Gastroesophageal sphincter (tissue), 4 donors: ENCODE measurements around the gene BANP. TPM values are rescaled to one million over a fixed set of nuclear protein-coding genes. Genes with fewer than 3 reads are reported as not detected.

Source experiments
- ATAC-seq: fragments of 150-250 bp; one replicate; pipeline ENCODE4 v1.9.1; 2016; ENCODE audit warnings: mild to moderate bottlenecking, moderate library complexity
- H3K27ac ChIP-seq, 4 donors: fragments of 200-600 bp; sonication (generic) in 3 of 4; 1 replicate in 3 of 4; 2 replicates in 1 of 4; pipeline ENCODE4 v1.5.1; 2016 to 2019
- H3K27me3 ChIP-seq: fragments of 200-600 bp; sonication (generic); one replicate; pipeline ENCODE4 v1.5.1; 2019
- H3K36me3 ChIP-seq, 2 donors: fragments of 200-600 bp; sonication (generic); one replicate each; pipeline ENCODE4 v1.5.1; 2019; ENCODE audit warnings: control low read depth in 1 of 2
- H3K4me1 ChIP-seq, 3 donors: fragments of 200-600 bp; sonication (generic); 1 replicate in 2 of 3; 2 replicates in 1 of 3; pipeline ENCODE4 v1.5.1; 2016 to 2019; ENCODE audit warnings: control low read depth in 2 of 3
- H3K4me3 ChIP-seq, 2 donors: fragments of 200-600 bp; sonication (generic); one replicate each; pipeline ENCODE4 v1.5.1; 2019; ENCODE audit warnings: mild to moderate bottlenecking in 1 of 2, moderate library complexity in 1 of 2
- H3K9me3 ChIP-seq, 3 donors: fragments of 200-600 bp; sonication (generic); one replicate each; pipeline ENCODE4 v1.5.1; 2017 to 2019; ENCODE audit warnings: control low read depth in 2 of 3
- EP300 ChIP-seq: sonication (generic); formaldehyde crosslinking; IDR thresholded peaks from one replicate; pipeline ENCODE4 v1.6.1; 2017; ENCODE audit warnings: antibody characterized with exemption, mild to moderate bottlenecking
- POLR2A ChIP-seq, 2 donors: fragments of 450-650 bp; IDR thresholded peaks; one replicate each; pipeline ENCODE4 v1.6.1; 2017; ENCODE audit warnings: antibody characterized with exemption in 2 of 2, mild to moderate bottlenecking in 2 of 2, moderate library complexity in 1 of 2
- POLR2AphosphoS5 ChIP-seq: sonication (generic); formaldehyde crosslinking; IDR thresholded peaks from one replicate; pipeline ENCODE4 v1.6.1; 2017; ENCODE audit warnings: antibody characterized with exemption
- WGBS, 2 donors: methylation state at CpG; one replicate each; pipeline ENCODE4 v1.1.5; 2018; ENCODE audit warnings: low coverage in 1 of 2; 5-methylcytosine and 5-hydroxymethylcytosine counted together
- total RNA-seq, 4 donors: library from RNA; depleted of rRNA; stranded (reverse); fragments of >200 nt; gene quantifications; one replicate each; pipeline ENCODE4 v1.1.0, GENCODE V29; 2016
- TF ChIP-seq, protein P1 (sequence below), 4 experiments: fragments of 200-600 bp in 2 of 4; fragments of 450-650 bp in 2 of 4; sonication (generic) in 1 of 4; IDR thresholded peaks; one replicate each; pipeline ENCODE4 v1.5.1; 2017 to 2019; ENCODE audit warnings: antibody characterized with exemption in 4 of 4, mild to moderate bottlenecking in 2 of 4, moderate library complexity in 2 of 4

The BANP gene
- total RNA-seq, 4 donors from 2014 or later: 17.1 to 33.1 (median 24.2) TPM

DNA sequence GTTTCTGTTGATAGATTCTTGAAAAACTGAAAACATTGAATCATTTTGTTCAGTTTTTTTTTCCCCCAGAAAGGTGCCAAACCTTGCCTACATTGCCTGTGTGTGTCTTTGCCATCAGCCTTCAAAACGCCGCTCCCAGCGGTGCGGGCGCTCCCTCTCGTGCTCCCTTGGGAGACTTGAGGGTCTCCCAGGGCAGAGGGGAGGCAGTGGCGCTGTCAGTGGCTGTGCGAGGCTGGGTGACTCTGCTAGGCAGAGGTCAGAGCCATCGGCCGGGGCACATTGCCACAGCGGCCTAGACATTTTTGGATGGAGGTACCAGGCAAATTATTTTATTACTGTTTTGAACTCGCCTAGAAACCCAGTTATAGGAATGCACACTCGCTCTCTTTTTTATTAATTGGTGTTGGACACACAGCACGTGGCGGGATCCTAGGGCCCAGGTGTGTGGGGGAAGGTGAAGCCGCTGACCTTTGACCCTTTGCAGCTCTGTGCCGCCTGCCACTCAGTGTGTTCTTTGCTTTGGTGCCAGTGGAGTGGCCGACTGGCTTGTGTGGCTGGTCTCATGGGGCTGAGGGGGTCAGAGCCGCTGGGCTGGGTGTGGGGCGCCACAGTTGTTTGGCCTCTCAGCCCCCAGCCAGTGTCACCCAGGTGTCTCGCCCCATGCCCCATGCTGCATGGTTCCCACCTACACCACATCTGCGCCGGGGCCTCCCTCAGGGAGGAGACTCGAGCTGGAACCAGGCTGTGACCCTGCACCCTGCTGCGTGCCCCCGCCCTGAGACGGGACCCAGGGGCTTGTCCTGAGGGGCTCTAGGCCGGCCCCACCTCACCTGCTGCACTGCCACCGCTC, 115.7 kb downstream of the BANP start:
- WGBS, 2 donors: 93 to 95% methylated on average over 3 to 19 of the region's 29 CpGs
- peaks cover 0 to 84% of the 10 kb centered on the region in 2 donors for H3K36me3 ChIP-seq

DNA sequence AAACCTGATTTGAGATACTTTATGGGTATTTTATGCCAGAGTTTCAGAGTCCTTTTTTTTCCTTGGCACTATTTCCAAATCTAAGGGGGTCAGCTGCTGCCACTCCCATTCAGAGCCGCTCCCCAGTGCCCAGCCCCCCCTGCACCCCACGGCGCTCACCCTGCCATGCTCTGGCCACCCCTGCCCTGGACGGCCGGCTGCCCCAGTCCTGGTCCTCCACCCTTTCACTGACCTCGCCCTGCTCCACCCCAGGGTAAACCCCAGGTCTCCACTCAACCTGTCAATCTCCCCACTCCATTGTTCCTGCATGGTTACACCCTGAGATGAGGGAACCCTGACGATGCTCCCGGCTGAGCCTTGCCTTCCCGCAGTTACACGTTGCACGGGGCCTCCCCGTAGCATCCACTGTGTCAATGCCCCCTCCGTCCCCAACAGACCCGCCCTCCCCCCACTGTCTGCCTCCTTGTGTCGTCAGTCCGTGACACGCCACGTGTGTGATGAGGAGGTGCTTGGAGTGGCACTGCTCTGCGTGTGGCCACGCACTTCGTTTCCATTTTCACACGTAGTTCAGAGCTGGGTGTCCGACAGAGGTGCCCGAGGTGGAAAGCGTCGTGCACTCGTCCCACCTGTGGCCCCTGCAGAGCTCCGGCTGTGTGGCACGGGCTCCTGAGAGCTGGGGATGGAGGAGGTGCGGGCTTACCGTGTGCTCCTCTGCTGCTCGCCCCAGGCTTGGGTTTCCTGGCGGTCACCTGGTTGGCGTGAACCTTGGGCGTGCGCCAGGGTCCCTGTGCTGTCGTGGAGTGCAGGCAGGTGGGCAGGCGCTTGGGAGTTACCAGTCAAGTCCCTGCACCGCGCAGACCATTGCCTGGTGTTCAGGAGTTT, 116.5 kb downstream of the BANP start:
- no peak for TF ChIP-seq EP300
- TF ChIP-seq, protein P1, sequence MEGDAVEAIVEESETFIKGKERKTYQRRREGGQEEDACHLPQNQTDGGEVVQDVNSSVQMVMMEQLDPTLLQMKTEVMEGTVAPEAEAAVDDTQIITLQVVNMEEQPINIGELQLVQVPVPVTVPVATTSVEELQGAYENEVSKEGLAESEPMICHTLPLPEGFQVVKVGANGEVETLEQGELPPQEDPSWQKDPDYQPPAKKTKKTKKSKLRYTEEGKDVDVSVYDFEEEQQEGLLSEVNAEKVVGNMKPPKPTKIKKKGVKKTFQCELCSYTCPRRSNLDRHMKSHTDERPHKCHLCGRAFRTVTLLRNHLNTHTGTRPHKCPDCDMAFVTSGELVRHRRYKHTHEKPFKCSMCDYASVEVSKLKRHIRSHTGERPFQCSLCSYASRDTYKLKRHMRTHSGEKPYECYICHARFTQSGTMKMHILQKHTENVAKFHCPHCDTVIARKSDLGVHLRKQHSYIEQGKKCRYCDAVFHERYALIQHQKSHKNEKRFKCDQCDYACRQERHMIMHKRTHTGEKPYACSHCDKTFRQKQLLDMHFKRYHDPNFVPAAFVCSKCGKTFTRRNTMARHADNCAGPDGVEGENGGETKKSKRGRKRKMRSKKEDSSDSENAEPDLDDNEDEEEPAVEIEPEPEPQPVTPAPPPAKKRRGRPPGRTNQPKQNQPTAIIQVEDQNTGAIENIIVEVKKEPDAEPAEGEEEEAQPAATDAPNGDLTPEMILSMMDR (IDR thresholded peaks at IDR 0.05): no peak
- TF ChIP-seq POLR2A (IDR thresholded peaks at IDR 0.05): no peak
- TF ChIP-seq POLR2AphosphoS5: no peak
- H3K9me3 ChIP-seq: no peaks in the 10 kb centered on the region
- no peaks in the 10 kb centered on the region for H3K27me3 ChIP-seq
- no peak for ATAC-seq
- H3K4me1 ChIP-seq: peaks cover 0 to 11% (median 11%) of the 10 kb centered on the region in 3 donors
- peaks cover 0 to 89% of the 10 kb centered on the region in 2 donors for H3K36me3 ChIP-seq
- H3K27ac ChIP-seq: no peak overlapping the region
- 70 to 96% methylated on average over 2 to 4 of the region's 40 CpGs for WGBS, 2 donors
- H3K4me3 ChIP-seq: no peak overlapping the region

More for the DNA sequence above, 115.7 kb downstream of the BANP start:
- Histone ChIP-seq H3K27ac (no peak overlapping the region), H3K27me3 (no peaks in the 10 kb centered on the region), H3K4me3 (no peak overlapping the region), H3K9me3 (no peaks in the 10 kb centered on the region), H3K4me1 (peaks cover 0 to 20% (median 12%) of the 10 kb centered on the region in 3 donors)
- TF ChIP-seq POLR2A (IDR thresholded peaks at IDR 0.05) (no peak), POLR2AphosphoS5 (no peak), EP300 (no peak)
- TF ChIP-seq, protein P1 (IDR thresholded peaks at IDR 0.05): no peak
- no peak for ATAC-seq

DNA sequence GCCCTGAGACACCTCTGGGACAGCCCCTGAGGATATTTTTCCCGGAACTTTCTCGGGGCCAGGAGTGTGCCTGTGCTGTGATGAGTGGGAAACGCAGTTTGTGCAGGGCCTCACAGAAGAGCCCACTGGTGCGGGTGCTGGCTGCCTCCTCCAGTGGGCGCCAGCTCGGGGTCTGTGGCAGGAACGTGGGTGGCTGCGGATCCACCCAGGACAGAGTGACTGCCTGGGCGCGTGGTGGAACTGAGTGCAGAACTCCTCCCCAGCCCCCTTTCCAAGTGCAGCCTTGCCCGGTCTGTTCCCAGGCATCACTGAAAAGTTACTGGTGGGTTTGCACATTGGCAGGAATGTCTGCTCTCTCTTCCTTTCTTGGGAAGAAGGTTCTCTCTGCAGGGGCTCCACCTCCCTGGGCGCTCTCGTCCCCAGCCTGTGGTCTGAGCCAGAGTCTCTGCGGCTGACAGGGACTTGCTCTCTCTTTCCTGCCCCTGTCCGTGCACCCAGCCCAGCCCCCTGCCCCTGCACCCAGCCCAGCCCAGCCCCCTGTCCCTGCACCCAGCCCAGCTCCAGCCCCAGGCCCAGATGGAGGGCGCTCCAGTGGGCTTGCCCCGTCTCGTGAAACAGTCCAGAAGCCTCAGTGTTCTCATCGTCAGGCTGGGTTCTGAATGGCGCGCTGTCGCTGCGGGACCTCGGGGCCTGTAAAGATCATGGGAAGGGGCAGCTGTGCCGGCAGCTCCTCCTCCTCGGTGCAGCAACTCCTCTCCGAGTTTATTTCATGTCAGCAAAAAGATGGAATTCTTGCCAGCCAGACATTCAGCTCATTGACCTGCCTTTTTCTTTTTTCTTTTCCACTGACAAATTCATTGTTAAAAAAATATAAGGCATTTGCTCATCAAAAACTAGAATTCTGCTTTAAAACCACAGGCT, 117.5 kb downstream of the BANP start:
- Histone ChIP-seq H3K27me3 (no peaks in the 10 kb centered on the region), H3K9me3 (no peaks in the 10 kb centered on the region), H3K4me3 (no peak overlapping the region), H3K36me3 (peaks cover 0 to 92% of the 10 kb centered on the region in 2 donors), H3K27ac (no peak overlapping the region), H3K4me1 (peaks cover 0 to 1% (median 1%) of the 10 kb centered on the region in 3 donors)
- no peak for ATAC-seq
- TF ChIP-seq, protein P1 (IDR thresholded peaks at IDR 0.05): no peak
- TF ChIP-seq POLR2A (IDR thresholded peaks at IDR 0.05) (no peak), EP300 (no peak), POLR2AphosphoS5 (no peak)
- 81 to 87% methylated on average over 5 to 11 of the region's 27 CpGs for WGBS, 2 donors

DNA sequence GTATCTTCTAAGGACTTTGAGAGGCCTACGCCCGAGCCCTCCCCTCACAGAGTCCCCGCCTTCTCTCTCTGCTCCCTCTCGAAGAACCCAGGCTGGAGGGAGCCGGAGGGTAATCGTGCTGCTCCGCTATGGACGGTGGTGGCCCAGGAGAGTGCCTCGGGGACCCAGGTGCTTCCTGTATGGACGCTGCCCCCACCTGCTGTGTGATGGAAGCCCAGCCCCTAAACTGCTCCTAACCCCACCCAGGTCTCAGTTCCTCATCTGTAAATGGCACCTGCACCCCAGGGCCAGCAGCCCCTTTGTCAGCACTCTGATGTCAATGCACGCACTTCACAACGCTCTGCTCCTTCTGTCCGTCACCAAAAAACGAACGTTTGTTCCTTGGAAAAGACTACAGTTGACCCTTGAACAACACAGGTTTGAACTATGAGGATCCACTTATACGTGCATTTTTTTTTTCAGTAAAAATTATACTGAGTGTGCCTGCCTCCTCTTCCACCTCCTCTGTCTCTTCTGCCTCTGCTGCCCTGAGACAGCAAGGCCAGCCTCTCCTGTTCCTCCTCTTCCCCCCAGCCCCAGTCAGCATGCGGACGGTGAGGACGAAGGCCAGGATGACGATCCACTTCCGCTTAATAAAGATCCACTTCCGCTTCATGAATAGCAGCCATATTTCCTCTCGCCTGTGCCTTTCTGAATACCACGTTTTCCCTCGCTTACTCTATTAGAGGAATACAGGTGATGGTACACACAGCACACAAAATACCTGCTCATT, 118.3 kb downstream of the BANP start:
- peaks cover 0 to 92% of the 10 kb centered on the region in 2 donors for H3K36me3 ChIP-seq
- H3K27ac ChIP-seq: no peak overlapping the region
- WGBS, 2 donors: 88 to 92% methylated on average over 16 to 21 of the region's 25 CpGs
- TF ChIP-seq, protein P1 (IDR thresholded peaks at IDR 0.05): no peak
- TF ChIP-seq POLR2AphosphoS5: no peak
- TF ChIP-seq POLR2A (IDR thresholded peaks at IDR 0.05): no peak
- TF ChIP-seq EP300: no peak
- no peaks in the 10 kb centered on the region for H3K9me3 ChIP-seq
- no peaks in the 10 kb centered on the region for H3K4me1 ChIP-seq
- no peak overlapping the region for H3K4me3 ChIP-seq
- no peak for ATAC-seq
- no peaks in the 10 kb centered on the region for H3K27me3 ChIP-seq
